ENCODE results near the gene INF2. TPM values are rescaled to one million over a fixed set of nuclear protein-coding genes. Genes with fewer than 3 reads are reported as not detected.
"Not testable (repeated sequence)": the region's sequence is repeated elsewhere in the genome, so short reads cannot be mapped to it uniquely, and the experiment has no call there.

Gene INF2
- total RNA-seq, 2 experiments from 2014 or later: 74.9 to 76.9 TPM

GRCh38 chr14:104669697-104670096 lies 19.7 kb upstream of the INF2 start:
- no peaks in the 10 kb centered on the region for H3K9me3 Mint-ChIP-seq

DNA sequence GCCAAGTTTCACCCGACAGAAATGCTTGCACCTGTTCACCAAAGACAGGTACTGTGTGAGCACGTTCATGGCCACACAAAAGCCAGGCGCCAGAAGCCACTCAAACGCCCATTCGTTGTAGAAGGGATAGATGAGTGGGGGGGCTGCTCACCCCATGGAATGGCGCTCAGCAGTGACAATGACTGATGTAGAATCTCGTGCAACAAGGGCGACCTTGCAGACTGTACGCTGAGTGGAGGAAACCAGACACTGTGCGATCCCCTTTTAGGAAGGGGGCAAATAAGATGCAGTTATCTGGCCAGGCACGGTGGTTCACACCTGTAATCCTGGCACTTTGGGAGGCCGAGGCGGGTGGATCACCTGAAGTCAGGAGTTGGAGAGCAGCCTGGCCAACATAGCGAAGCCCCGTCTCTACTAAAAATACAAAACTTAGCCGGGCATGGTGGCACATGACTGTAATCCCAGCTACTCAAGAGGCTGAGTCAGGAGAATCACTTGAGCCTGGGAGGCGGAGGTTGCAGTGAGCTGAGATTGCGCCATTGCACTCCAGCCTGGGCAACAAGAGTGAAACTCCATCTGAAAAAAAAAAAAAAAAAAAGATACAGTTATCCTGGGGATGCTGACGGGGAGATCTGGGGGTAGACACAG lies 18.0 kb upstream of the INF2 start:
- H3K4me1 ChIP-seq (ENCODE audit: insufficient read depth, low read length); H3K4me3 Mint-ChIP-seq; H3K27me3 Mint-ChIP-seq; H3K36me3 ChIP-seq (ENCODE audit: insufficient read depth, low read length); POLR2A ChIA-PET; H3K36me3 Mint-ChIP-seq (ENCODE audit: low read depth); H3K4me1 Mint-ChIP-seq (ENCODE audit: low read depth); DNase-seq; H3K27ac Mint-ChIP-seq; H3K4me3 ChIP-seq (ENCODE audit: low read length); intact Hi-C loops (cut with DNase I, micrococcal nuclease); H3K9me3 ChIP-seq (ENCODE audit: control insufficient read depth in 1 of 2, insufficient read depth in 1 of 2, low read length in 2 of 2); CTCF ChIA-PET; ATAC-seq (ENCODE audit: poor library complexity); H3K27me3 ChIP-seq (ENCODE audit: control insufficient read depth in 1 of 2, insufficient read depth in 2 of 2, low read length in 2 of 2); H3K9me3 Mint-ChIP-seq; H3K27ac ChIP-seq (ENCODE audit: low read depth in 1 of 2, low read length in 2 of 2): not testable (repeated sequence)

More at GRCh38 chr14:104669697-104670096, 19.7 kb upstream of the INF2 start:
- ATAC-seq (ENCODE audit: poor library complexity) (no peak), DNase-seq (no peak)
- Histone ChIP-seq H3K4me3 (ENCODE audit: low read length) (no peak overlapping the region), H3K9me3 (ENCODE audit: control insufficient read depth in 1 of 2, insufficient read depth in 1 of 2, low read length in 2 of 2) (no peaks in the 10 kb centered on the region), H3K36me3 (ENCODE audit: insufficient read depth, low read length) (no peaks in the 10 kb centered on the region), H3K27me3 (ENCODE audit: control insufficient read depth in 1 of 2, insufficient read depth in 2 of 2, low read length in 2 of 2) (no peaks in the 10 kb centered on the region), H3K27ac (ENCODE audit: low read depth in 1 of 2, low read length in 2 of 2) (no peak overlapping the region), H3K4me1 (ENCODE audit: insufficient read depth, low read length) (peaks cover 18% of the 10 kb centered on the region)
- ChIA-PET CTCF (no interaction called here), POLR2A (no interaction called here)
- Mint-ChIP-seq H3K27ac (no peak overlapping the region), H3K4me3 (no peak overlapping the region), H3K27me3 (no peaks in the 10 kb centered on the region), H3K4me1 (ENCODE audit: low read depth) (peaks cover 17% of the 10 kb centered on the region), H3K36me3 (ENCODE audit: low read depth) (no peaks in the 10 kb centered on the region)
- intact Hi-C loops (cut with DNase I, micrococcal nuclease): no loop called here
- no peak for TF ChIP-seq CTCF (IDR thresholded peaks at IDR 0.05)

GRCh38 chr14:104672119-104672518 lies 17.3 kb upstream of the INF2 start:
- POLR2A ChIA-PET: interaction anchor here (1.6 kb wide), 1 partner anchor 23 kb away, joined by 3 read pairs; no protein-coding TSS in a partner anchor
- H3K27ac ChIP-seq (ENCODE audit: low read depth in 1 of 2, low read length in 2 of 2); H3K36me3 Mint-ChIP-seq (ENCODE audit: low read depth); H3K4me3 Mint-ChIP-seq; H3K9me3 ChIP-seq (ENCODE audit: control insufficient read depth in 1 of 2, insufficient read depth in 1 of 2, low read length in 2 of 2); H3K27me3 ChIP-seq (ENCODE audit: control insufficient read depth in 1 of 2, insufficient read depth in 2 of 2, low read length in 2 of 2); H3K36me3 ChIP-seq (ENCODE audit: insufficient read depth, low read length); H3K27ac Mint-ChIP-seq; H3K4me3 ChIP-seq (ENCODE audit: low read length); intact Hi-C loops (cut with DNase I, micrococcal nuclease); H3K4me1 Mint-ChIP-seq (ENCODE audit: low read depth); ATAC-seq (ENCODE audit: poor library complexity); DNase-seq; H3K4me1 ChIP-seq (ENCODE audit: insufficient read depth, low read length); H3K9me3 Mint-ChIP-seq; H3K27me3 Mint-ChIP-seq: not testable (repeated sequence)
- CTCF ChIA-PET: interaction anchor here (0.7 kb wide), 1 partner anchor 118 kb away, joined by 3 read pairs; no protein-coding TSS in a partner anchor

DNA sequence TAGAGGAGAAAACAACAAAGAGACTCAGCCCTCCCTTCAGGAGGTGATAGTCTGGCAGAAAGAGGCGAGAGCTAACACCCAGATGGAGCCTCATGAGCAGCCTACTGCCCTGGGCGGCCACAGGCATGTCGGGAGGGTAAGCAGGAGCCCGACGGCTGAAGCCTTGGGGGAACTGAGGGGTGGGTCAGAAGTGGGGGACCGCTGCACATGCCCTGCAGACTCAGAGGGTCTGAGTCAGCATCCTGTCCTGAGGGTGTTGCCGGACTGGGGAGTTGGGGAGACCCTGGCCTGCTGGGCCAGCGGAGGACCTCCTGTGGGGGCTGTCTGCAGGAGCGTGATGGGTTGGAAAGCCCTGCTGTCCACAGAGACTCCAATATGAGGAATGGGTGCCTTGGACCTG lies 15.9 kb upstream of the INF2 start:
- no peaks in the 10 kb centered on the region for H3K36me3 ChIP-seq (ENCODE audit: insufficient read depth, low read length)
- no peak for ATAC-seq (ENCODE audit: poor library complexity)
- CTCF ChIA-PET: no interaction called here
- H3K4me1 Mint-ChIP-seq (ENCODE audit: low read depth): peaks cover 11% of the 10 kb centered on the region
- H3K4me3 ChIP-seq (ENCODE audit: low read length): no peak overlapping the region
- H3K27me3 ChIP-seq (ENCODE audit: control insufficient read depth in 1 of 2, insufficient read depth in 2 of 2, low read length in 2 of 2): no peaks in the 10 kb centered on the region
- no peak overlapping the region for H3K4me3 Mint-ChIP-seq
- no peaks in the 10 kb centered on the region for H3K9me3 Mint-ChIP-seq
- no peak for TF ChIP-seq CTCF (IDR thresholded peaks at IDR 0.05)
- H3K27ac Mint-ChIP-seq: no peak overlapping the region
- POLR2A ChIA-PET: interaction anchor here (1.6 kb wide), 1 partner anchor 22 kb away, joined by 3 read pairs; no protein-coding TSS in a partner anchor
- H3K36me3 Mint-ChIP-seq (ENCODE audit: low read depth): no peaks in the 10 kb centered on the region
- no peaks in the 10 kb centered on the region for H3K27me3 Mint-ChIP-seq
- peaks cover 19% of the 10 kb centered on the region for H3K4me1 ChIP-seq (ENCODE audit: insufficient read depth, low read length)
- H3K9me3 ChIP-seq (ENCODE audit: control insufficient read depth in 1 of 2, insufficient read depth in 1 of 2, low read length in 2 of 2): no peaks in the 10 kb centered on the region
- intact Hi-C loops (cut with DNase I, micrococcal nuclease): no loop called here
- no peak for DNase-seq
- H3K27ac ChIP-seq (ENCODE audit: low read depth in 1 of 2, low read length in 2 of 2): no peak overlapping the region
